Neural progenitor cell (in vitro differentiated cells): ENCODE data around the gene TPTE2.

Experiments
- EZH2 ChIP-seq: fragments of 200-600 bp; sonication (generic); IDR thresholded peaks from 2 replicates; pipeline ENCODE4 v1.6.1; 2017; ENCODE audit warnings: antibody characterized with exemption, mild to moderate bottlenecking, moderate library complexity
- TF ChIP-seq, protein P1 (sequence below): fragments of 200-600 bp; sonication (generic); IDR thresholded peaks from 2 replicates; pipeline ENCODE4 v1.5.1; 2017; ENCODE audit warnings: antibody characterized with exemption, mild to moderate bottlenecking

DNA sequence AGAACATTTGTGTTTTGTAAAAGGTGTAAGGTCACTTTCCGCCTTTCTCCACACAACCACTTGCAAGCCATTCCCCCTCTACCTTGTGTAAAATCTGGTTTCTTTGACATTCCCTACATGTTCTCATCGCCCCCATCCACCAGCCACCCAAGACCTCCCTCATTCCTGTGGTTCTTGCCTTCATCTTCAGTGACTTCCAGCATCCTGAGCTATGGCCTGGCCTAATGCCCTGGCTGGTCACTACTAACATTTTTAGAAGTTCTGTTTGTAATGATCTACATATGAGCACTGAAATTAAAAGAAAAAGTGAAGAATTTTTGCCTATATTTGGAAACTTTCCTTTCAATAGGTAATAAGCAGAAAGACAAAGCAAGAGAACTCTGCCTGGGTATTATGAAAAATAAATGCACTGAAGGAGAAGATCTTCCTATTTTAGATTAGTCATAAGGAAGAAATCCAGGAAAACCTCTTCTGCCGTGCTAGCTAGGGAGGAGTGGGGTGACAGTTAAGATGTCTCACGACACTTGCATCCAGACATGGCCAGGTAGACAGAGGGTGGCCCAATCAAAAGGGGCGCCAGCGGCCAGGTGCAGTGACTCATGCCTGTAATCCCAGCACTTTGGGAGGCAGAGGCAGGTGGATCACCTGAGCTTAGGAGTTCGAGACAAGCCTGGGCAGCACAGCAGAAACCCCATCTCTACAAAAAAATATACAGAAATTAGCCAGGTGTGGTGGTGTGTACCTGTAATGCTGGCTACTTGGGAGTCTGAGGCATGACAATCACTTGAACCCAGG is 44.0 kb upstream of the TPTE2 start:
- TF ChIP-seq, protein P1, sequence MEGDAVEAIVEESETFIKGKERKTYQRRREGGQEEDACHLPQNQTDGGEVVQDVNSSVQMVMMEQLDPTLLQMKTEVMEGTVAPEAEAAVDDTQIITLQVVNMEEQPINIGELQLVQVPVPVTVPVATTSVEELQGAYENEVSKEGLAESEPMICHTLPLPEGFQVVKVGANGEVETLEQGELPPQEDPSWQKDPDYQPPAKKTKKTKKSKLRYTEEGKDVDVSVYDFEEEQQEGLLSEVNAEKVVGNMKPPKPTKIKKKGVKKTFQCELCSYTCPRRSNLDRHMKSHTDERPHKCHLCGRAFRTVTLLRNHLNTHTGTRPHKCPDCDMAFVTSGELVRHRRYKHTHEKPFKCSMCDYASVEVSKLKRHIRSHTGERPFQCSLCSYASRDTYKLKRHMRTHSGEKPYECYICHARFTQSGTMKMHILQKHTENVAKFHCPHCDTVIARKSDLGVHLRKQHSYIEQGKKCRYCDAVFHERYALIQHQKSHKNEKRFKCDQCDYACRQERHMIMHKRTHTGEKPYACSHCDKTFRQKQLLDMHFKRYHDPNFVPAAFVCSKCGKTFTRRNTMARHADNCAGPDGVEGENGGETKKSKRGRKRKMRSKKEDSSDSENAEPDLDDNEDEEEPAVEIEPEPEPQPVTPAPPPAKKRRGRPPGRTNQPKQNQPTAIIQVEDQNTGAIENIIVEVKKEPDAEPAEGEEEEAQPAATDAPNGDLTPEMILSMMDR = no peak
- TF ChIP-seq EZH2 = no peak
